CD4-positive, alpha-beta T cell (primary cell): ENCODE measurements around the gene RNF126. TPM values are rescaled to one million over a fixed set of nuclear protein-coding genes. Genes with fewer than 3 reads are reported as not detected.

Experiments used
- ATAC-seq: fragments of 200-7000 bp; cut with Tn5 transposase; one replicate; pipeline ENCODE4 v1.10.0; 2022; ENCODE audit warnings: mild to moderate bottlenecking; ENCODE audit not compliant: poor library complexity
- CTCF ChIA-PET: fragments of 350-600 bp; sonication (Branson Sonifier 250); formaldehyde crosslinking; loops from one replicate; lab custom pipeline; 2021; ENCODE audit warnings: antibody characterized with exemption, inconsistent platforms; lab: Charles Lee
- POLR2A ChIA-PET: fragments of 350-600 bp; sonication (Branson Sonifier 250); formaldehyde crosslinking; loops from one replicate; lab custom pipeline; 2021; ENCODE audit warnings: antibody characterized with exemption, inconsistent platforms; lab: Charles Lee
- DNase-seq, 14 experiments: peaks; one replicate each; pipeline ENCODE4 v3.0.0-alpha.2; 2013 to 2020; ENCODE audit warnings: mixed read lengths in 2 of 14
- H3K27ac ChIP-seq, 2 donors: one replicate each; pipeline versions ENCODE4 v1.5.1 to v1.7.0; 2013; ENCODE audit warnings: low read length in 2 of 2, low read depth in 1 of 2, mild to moderate bottlenecking in 1 of 2
- H3K27me3 ChIP-seq, 2 experiments: 1 replicate in 1 of 2; 2 replicates in 1 of 2; pipeline versions ENCODE4 v1.6.1 to v1.7.0; 2013; ENCODE audit warnings: low read length in 2 of 2, control low read depth in 1 of 2, mild to moderate bottlenecking in 1 of 2, moderate library complexity in 1 of 2; ENCODE audit not compliant: insufficient read depth in 2 of 2, control insufficient read depth in 1 of 2
- H3K36me3 ChIP-seq: one replicate; pipeline ENCODE4 v1.6.1; 2013; ENCODE audit warnings: low read length, control low read depth; ENCODE audit not compliant: insufficient read depth
- H3K4me1 ChIP-seq: one replicate; pipeline ENCODE4 v1.6.1; 2013; ENCODE audit warnings: low read length, control low read depth; ENCODE audit not compliant: insufficient read depth
- H3K4me3 ChIP-seq: one replicate; pipeline ENCODE4 v1.5.1; 2013; ENCODE audit warnings: mild to moderate bottlenecking, low read length, moderate library complexity
- H3K9me3 ChIP-seq, 2 experiments: 1 replicate in 1 of 2; 2 replicates in 1 of 2; pipeline versions ENCODE4 v1.6.1 to v1.7.0; 2013; ENCODE audit warnings: low read length in 2 of 2, mild to moderate bottlenecking in 2 of 2, control low read depth in 1 of 2, moderate library complexity in 1 of 2; ENCODE audit not compliant: control insufficient read depth in 1 of 2, insufficient read depth in 1 of 2
- H3K27ac Mint-ChIP-seq: one replicate; pipeline ENCODE4 v1.8.0; 2020; ENCODE audit warnings: mixed read lengths
- H3K27me3 Mint-ChIP-seq: one replicate; pipeline ENCODE4 v1.8.0; 2021; ENCODE audit warnings: mixed read lengths
- H3K36me3 Mint-ChIP-seq: one replicate; pipeline ENCODE4 v1.8.0; 2021; ENCODE audit warnings: low read depth, mixed read lengths
- H3K4me1 Mint-ChIP-seq: one replicate; pipeline ENCODE4 v1.8.0; 2021; ENCODE audit warnings: low read depth, mixed read lengths
- H3K4me3 Mint-ChIP-seq: one replicate; pipeline ENCODE4 v1.8.0; 2020; ENCODE audit warnings: mild to moderate bottlenecking, mixed read lengths
- H3K9me3 Mint-ChIP-seq: one replicate; pipeline ENCODE4 v1.8.0; 2020; ENCODE audit warnings: mixed read lengths
- CTCF ChIP-seq: fragments of 200-600 bp; IDR thresholded peaks from one replicate; pipeline ENCODE4 v1.8.0; 2022; ENCODE audit warnings: antibody characterized with exemption, mild to moderate bottlenecking
- intact Hi-C, 2 experiments: fragments of 100-400 bp; cut with DNase I in 1 of 2; cut with micrococcal nuclease in 1 of 2; formaldehyde crosslinking; loops; one replicate each; pipeline versions ENCODE4 v1.15.1 to v1.9.0; 2023 to 2025; cut with DNase I, micrococcal nuclease
- total RNA-seq, 174 experiments: library from RNA in 2 of 174; stranded (reverse) in 2 of 174; gene quantifications; one replicate each; pipeline ENCODE4 v1.2.3 and lab custom pipeline; 2021 to 2026

The RNF126 gene
- total RNA-seq, 2 experiments from 2014 or later: 112 to 119 TPM

DNA sequence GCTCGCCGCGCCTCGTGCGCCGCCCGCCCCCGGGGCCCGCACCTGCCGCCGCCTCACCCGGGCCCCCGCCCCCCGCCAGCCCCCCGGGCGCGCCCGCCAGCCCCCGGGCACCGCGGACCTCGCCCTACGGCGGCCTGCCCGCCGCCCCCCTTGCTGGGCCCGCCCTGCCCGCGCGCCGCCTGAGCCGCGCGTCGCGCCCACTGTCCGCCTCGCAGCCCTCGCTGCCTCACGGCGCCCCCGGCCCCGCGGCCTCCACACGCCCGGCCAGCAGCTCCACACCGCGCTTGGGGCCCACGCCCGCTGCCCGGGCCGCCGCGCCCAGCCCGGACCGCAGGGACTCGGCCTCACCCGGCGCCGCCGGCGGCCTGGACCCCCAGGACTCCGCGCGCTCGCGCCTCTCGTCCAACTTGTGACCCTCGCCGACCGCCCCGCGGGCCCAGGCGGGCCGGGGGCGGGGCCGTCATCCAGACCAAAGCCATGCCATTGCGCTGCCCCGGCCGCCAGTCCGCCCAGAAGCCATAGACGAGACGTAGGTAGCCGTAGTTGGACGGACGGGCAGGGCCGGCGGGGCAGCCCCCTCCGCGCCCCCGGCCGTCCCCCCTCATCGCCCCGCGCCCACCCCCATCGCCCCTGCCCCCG, 46.8 kb downstream of the RNF126 start:
- Mint-ChIP-seq H3K4me3 (no peak overlapping the region), H3K9me3 (no peaks in the 10 kb centered on the region)

DNA sequence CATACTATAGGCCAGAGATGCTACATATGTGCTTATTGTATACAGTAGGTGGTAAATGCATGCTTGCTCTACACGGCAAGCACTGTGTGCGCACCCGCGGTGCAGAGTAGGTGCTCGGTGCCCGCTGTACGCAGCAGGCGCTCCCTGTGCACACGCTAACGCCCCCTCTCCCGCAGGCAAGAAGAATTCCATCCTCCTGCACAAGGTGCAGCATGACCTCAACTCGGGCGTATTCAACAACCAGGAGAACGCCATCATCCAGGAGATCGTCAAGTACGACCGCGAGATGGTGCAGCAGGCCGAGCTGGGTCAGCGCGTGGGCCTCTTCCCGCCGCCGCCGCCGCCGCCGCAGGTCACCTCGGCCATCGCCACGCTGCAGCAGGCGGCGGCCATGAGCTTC, 47.4 kb downstream of the RNF126 start:
- H3K36me3 ChIP-seq: peaks cover 38% of the 10 kb centered on the region
- Mint-ChIP-seq H3K4me1 (peaks cover 16% of the 10 kb centered on the region), H3K9me3 (no peaks in the 10 kb centered on the region), H3K27ac (no peak overlapping the region), H3K4me3 (peak overlapping the region; percentile 12), H3K27me3 (peaks cover 3% of the 10 kb centered on the region), H3K36me3 (peaks cover 34% of the 10 kb centered on the region)
- POLR2A ChIA-PET: no interaction called here
- no peaks in the 10 kb centered on the region for H3K9me3 ChIP-seq
- no peak overlapping the region for H3K4me3 ChIP-seq
- no peak for ATAC-seq
- H3K27ac ChIP-seq: no peak overlapping the region
- CTCF ChIA-PET: no interaction called here
- no peaks in the 10 kb centered on the region for H3K27me3 ChIP-seq
- peaks cover 19% of the 10 kb centered on the region for H3K4me1 ChIP-seq
- intact Hi-C loops: no loop called here
- TF ChIP-seq CTCF: no peak
- peak in 1 of 14 experiments; percentile 36 for DNase-seq

More for the DNA sequence above, 46.8 kb downstream of the RNF126 start:
- peaks cover 10% of the 10 kb centered on the region for H3K4me1 Mint-ChIP-seq
- ChIA-PET POLR2A (no interaction called here), CTCF (no interaction called here)
- no peak for DNase-seq
- peaks cover 14% of the 10 kb centered on the region for H3K4me1 ChIP-seq
- H3K36me3 Mint-ChIP-seq: peaks cover 34% of the 10 kb centered on the region
- peaks cover 38% of the 10 kb centered on the region for H3K36me3 ChIP-seq
- H3K27ac ChIP-seq: no peak overlapping the region
- no peak for TF ChIP-seq CTCF
- H3K27ac Mint-ChIP-seq: no peak overlapping the region
- H3K27me3 ChIP-seq: no peaks in the 10 kb centered on the region
- no peaks in the 10 kb centered on the region for H3K9me3 ChIP-seq
- no peak for ATAC-seq
- intact Hi-C loops: no loop called here
- H3K27me3 Mint-ChIP-seq: peaks cover 3% of the 10 kb centered on the region
- no peak overlapping the region for H3K4me3 ChIP-seq

- H3K36me3 Mint-ChIP-seq: peaks cover 31% of the 10 kb centered on the region
- H3K27me3 Mint-ChIP-seq: peaks cover 3% of the 10 kb centered on the region
- peaks cover 23% of the 10 kb centered on the region for H3K36me3 ChIP-seq
- H3K4me3 Mint-ChIP-seq: no peak overlapping the region
- peaks cover 34% of the 10 kb centered on the region for H3K4me1 ChIP-seq
- no peaks in the 10 kb centered on the region for H3K9me3 Mint-ChIP-seq
- ChIA-PET POLR2A (no interaction called here), CTCF (no interaction called here)
- intact Hi-C loops: no loop called here
- ATAC-seq: no peak
- no peak overlapping the region for H3K4me3 ChIP-seq
- H3K9me3 ChIP-seq: no peaks in the 10 kb centered on the region
- H3K27ac Mint-ChIP-seq: no peak overlapping the region
- TF ChIP-seq CTCF: no peak
- DNase-seq: no peak
- H3K27me3 ChIP-seq: no peaks in the 10 kb centered on the region
- no peak overlapping the region for H3K27ac ChIP-seq
- peaks cover 25% of the 10 kb centered on the region for H3K4me1 Mint-ChIP-seq
Measured at GRCh38 chr19:613732-614567, 49.1 kb downstream of the RNF126 start.
